GM19240 (cell line): ENCODE measurements around the gene SPTLC3.

Experiments
- DNase-seq: peaks from one replicate; pipeline ENCODE4 v3.0.0; 2011; ENCODE audit warnings: low spot score; ENCODE audit not compliant: insufficient read length

SPTLC3 gene

GRCh38 chr20:13131688-13132087 is 122.9 kb downstream of the SPTLC3 start:
- DNase-seq, result no peak

GRCh38 chr20:13139459-13140150 is 130.8 kb downstream of the SPTLC3 start:
- DNase-seq, result no peak

DNA sequence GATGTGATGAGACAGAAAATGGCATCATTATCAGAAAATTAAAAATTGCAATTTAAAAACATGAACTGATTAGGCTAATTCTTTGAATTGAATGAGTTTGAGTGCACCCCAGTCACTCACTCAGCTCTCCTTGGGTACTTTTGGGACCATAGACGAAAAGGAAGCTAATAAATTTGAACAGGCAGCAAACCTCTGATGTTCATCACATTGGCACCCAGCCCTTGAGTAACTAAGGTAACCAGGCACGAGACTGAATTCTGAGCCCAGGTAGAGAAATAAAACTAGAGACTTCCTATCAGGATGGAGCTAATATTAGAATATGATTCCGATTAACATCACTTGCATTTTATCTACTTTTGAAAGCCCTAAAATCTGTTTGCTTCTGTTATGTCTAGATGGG is 131.4 kb downstream of the SPTLC3 start:
- no peak for DNase-seq

DNA sequence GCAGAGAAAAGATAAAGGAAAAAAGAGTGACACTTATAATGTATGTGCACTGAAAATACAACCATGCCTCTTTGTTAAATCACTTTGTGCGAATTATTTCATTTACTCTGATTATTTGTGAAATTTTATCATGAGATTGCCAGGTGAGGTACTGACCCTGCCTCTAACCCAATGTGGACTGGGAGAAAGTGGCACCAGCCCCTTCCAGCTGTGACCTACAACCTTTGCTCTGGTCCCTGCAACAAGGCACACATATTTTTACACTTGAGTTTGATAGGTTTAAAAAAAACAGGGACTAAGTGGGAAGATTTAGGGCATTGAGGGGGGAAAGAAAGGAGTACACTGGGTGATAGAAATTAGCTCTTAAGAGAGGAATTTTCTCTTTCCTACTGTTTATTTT is 132.0 kb downstream of the SPTLC3 start:
- no peak for DNase-seq

DNA sequence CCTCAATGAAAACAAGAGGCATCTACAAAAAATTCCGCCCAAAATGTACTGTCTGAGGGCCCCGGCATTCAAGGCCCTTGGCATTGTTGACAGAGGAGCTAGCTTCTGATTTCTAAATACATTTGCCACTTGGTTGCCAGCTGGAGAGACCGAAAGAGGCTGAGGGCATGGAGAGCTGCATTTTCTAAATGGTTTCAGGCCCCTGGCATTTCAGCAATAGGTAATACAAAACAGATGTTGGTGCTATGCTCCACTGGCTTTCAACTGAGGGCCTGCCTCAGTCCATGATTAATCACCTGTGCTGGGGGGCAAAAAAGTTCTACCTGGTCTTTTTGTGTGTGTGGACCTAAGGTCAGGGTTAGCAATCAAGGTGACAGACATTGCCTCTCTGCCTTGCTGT is 132.8 kb downstream of the SPTLC3 start:
- DNase-seq, result no peak

GRCh38 chr20:13142143-13142542 is 133.4 kb downstream of the SPTLC3 start:
- DNase-seq, result no peak

DNA sequence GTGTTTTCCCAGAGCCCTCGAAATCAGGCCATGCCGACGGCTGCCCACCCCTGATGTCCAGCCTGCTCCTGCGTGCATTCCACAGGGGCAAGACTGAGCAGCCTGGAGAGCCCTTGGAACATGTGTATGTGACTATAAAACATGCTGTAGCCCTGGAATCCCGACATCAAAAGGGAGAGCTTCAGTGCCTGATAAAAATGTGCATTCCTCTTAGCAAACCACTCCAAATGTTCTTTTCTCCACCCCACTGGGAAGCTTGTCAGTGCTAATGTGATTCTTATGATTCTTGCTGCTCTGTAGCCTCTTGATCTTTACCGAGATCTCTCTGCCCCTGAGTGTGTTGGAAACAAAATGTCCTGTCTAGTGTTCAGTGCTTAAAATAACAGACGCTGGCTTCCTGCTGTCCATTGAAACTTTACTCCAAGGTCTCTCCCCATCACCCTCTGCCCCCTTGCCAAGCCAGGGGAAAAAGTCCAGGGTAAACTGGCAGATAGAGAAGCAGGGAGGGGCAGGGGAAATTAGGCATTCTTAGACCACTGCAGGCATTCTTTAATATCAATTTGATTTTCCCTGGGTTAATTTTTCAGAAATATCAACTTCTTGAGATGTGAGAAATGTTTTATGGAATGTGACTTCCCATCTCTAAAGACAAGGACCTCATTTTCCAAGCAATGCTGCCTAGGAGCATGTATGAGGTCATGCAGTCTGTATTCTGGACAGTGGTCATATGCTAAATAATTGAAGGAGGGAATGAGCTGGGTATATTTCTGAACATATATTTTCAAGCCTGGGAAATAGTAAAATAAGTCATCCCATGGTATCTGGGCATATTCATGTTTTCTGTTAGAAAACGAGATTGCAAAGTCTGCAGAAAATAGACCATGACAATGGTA is 138.5 kb downstream of the SPTLC3 start:
- no peak for DNase-seq

- no peak for DNase-seq
Observed at GRCh38 chr20:13147971-13148370, 139.2 kb downstream of the SPTLC3 start.

GRCh38 chr20:13148402-13148801 is 139.6 kb downstream of the SPTLC3 start:
- DNase-seq, result no peak

- no peak for DNase-seq
Observed at GRCh38 chr20:13148961-13149360, 140.2 kb downstream of the SPTLC3 start.

- DNase-seq, result no peak
Observed at GRCh38 chr20:13149371-13150105, 140.8 kb downstream of the SPTLC3 start.

GRCh38 chr20:13158369-13158768 is 149.6 kb downstream of the SPTLC3 start:
- no peak for DNase-seq

GRCh38 chr20:13159889-13160288 is 151.1 kb downstream of the SPTLC3 start:
- no peak for DNase-seq

DNA sequence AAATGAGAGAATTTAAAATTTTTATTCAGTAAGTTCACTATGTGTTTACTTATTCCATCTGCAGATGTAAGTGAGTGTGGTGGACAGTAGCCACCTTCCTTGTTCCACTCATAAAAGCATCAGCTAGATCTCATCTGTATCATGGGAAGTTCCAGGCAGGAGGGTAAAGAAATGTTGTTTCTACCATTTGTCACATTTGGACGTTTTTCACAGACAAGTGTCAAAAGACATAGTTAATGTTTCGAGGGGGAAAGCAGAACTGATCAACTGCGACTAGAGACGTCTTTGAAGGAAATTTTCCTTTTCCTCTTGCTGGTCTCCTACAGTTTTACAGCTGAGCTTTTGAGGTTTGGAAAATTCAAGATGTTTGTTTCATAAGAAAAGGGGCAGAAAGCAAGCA is 156.4 kb downstream of the SPTLC3 start:
- DNase-seq, result no peak

GRCh38 chr20:13166011-13166410 is 157.2 kb downstream of the SPTLC3 start:
- DNase-seq, result no peak

GRCh38 chr20:13166437-13166836 is 157.7 kb downstream of the SPTLC3 start:
- no peak for DNase-seq

DNA sequence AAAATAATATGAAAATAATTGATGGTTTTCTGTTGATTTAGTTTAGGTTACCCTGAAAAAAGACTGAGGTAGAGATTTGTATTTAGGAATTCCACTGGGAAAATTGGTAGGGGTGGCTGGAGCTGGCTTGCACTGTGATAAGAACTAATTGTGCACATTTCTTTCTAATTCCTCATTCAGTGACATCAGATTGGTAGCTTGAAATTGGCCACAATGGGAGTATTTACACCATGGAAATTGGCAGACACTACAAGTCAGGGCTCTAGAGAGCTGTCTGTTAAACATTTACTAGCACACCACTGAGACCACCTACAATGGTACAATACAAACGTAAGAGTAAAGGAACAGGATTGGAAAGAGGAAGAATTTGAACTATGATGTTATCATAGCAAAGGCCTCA is 160.3 kb downstream of the SPTLC3 start:
- DNase-seq, result no peak

DNA sequence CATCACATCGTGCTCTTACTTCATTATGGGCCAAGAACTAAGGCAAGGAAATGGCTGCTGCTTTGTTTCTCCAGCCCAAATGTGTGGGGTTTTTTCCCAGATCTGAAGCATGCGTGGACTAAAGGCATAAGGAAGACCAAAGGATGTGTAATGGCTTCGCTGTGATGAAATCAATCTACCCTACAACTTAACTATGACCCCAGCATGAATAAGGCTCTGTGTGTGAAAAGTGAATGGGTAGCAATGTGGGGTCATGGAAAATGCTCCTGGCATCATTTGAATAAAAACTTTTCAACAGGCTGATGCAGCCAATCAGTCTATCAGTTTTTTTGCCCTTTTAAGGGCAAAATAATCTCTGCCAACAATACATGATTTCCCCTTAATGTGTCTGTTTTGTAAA is 162.0 kb downstream of the SPTLC3 start:
- no peak for DNase-seq

- DNase-seq, result no peak
Observed at GRCh38 chr20:13173201-13173600, 164.4 kb downstream of the SPTLC3 start.

GRCh38 chr20:13174402-13174801 is 165.6 kb downstream of the SPTLC3 start:
- DNase-seq, result no peak

- no peak for DNase-seq
Observed at GRCh38 chr20:13180986-13181889, 172.5 kb downstream of the SPTLC3 start.
